ENCODE data around the gene ST7. TPM values are rescaled to one million over a fixed set of nuclear protein-coding genes. Genes with fewer than 3 reads are reported as not detected.

ST7 gene
- total and polyA plus RNA-seq, 4 donors, result 22.4 to 57.2 (median 41.6) TPM

GRCh38 chr7:117249696-117250095, 296.4 kb downstream of the ST7 start:
- Histone ChIP-seq H3K9ac (ENCODE audit: insufficient read depth in 1 of 2, low read length in 2 of 2) (no peak overlapping the region), H3K27me3 (ENCODE audit: control insufficient read depth in 3 of 3, insufficient read depth in 3 of 3, low read length in 2 of 3) (no peaks in the 10 kb centered on the region), H3K4me1 (ENCODE audit: control insufficient read depth in 5 of 5, insufficient read depth in 5 of 5, low read length in 5 of 5) (peaks cover 0 to 4% (median 3%) of the 10 kb centered on the region in 5 donors), H3K36me3 (ENCODE audit: control insufficient read depth in 4 of 4, insufficient read depth in 4 of 4, low read length in 4 of 4) (no peaks in the 10 kb centered on the region), H3K4me3 (no peak overlapping the region), H3K9me3 (ENCODE audit: control insufficient read depth in 4 of 4, insufficient read depth in 3 of 4, low read length in 3 of 4) (peaks cover 0 to 1% (median 0%) of the 10 kb centered on the region in 4 donors), H3K27ac (ENCODE audit: low read depth in 1 of 2, low read length in 1 of 2) (no peak overlapping the region)
- WGBS, 2 donors, result 67 to 77% methylated on average over 5 of the region's 5 CpGs
- ATAC-seq (ENCODE audit: insufficient read depth, low FRiP score) (no peak), DNase-seq (no peak)
- no peak for TF ChIP-seq CTCF (IDR thresholded peaks at IDR 0.05; ENCODE audit: control extremely low read depth, extremely low read depth)

- peaks cover 0 to 4% (median 3%) of the 10 kb centered on the region in 5 donors for H3K4me1 ChIP-seq (ENCODE audit: control insufficient read depth in 5 of 5, insufficient read depth in 5 of 5, low read length in 5 of 5)
- ATAC-seq (ENCODE audit: insufficient read depth, low FRiP score), result no peak
- no peak overlapping the region for H3K27ac ChIP-seq (ENCODE audit: low read depth in 1 of 2, low read length in 1 of 2)
- no peak overlapping the region for H3K9ac ChIP-seq (ENCODE audit: insufficient read depth in 1 of 2, low read length in 2 of 2)
- H3K27me3 ChIP-seq (ENCODE audit: control insufficient read depth in 3 of 3, insufficient read depth in 3 of 3, low read length in 2 of 3), result no peaks in the 10 kb centered on the region
- peaks cover 0 to 1% (median 0%) of the 10 kb centered on the region in 4 donors for H3K9me3 ChIP-seq (ENCODE audit: control insufficient read depth in 4 of 4, insufficient read depth in 3 of 4, low read length in 3 of 4)
- TF ChIP-seq CTCF (IDR thresholded peaks at IDR 0.05; ENCODE audit: control extremely low read depth, extremely low read depth), result no peak
- H3K4me3 ChIP-seq, result no peak overlapping the region
- no peaks in the 10 kb centered on the region for H3K36me3 ChIP-seq (ENCODE audit: control insufficient read depth in 4 of 4, insufficient read depth in 4 of 4, low read length in 4 of 4)
- no peak for DNase-seq
These were observed 296.9 kb downstream of the ST7 start for GRCh38 chr7:117250245-117250644.

- 78 to 84% methylated on average over 4 of the region's 4 CpGs for whole genome bisulfite sequencing, 2 donors
- no peak for ATAC-seq (ENCODE audit: insufficient read depth, low FRiP score)
These were observed 297.5 kb downstream of the ST7 start for GRCh38 chr7:117250801-117251200.

More at GRCh38 chr7:117250801-117251200, 297.5 kb downstream of the ST7 start:
- Histone ChIP-seq H3K4me3 (no peak overlapping the region), H3K9me3 (ENCODE audit: control insufficient read depth in 4 of 4, insufficient read depth in 3 of 4, low read length in 3 of 4) (peaks cover 0 to 1% (median 0%) of the 10 kb centered on the region in 4 donors), H3K27ac (ENCODE audit: low read depth in 1 of 2, low read length in 1 of 2) (no peak overlapping the region), H3K27me3 (ENCODE audit: control insufficient read depth in 3 of 3, insufficient read depth in 3 of 3, low read length in 2 of 3) (no peaks in the 10 kb centered on the region), H3K36me3 (ENCODE audit: control insufficient read depth in 4 of 4, insufficient read depth in 4 of 4, low read length in 4 of 4) (no peaks in the 10 kb centered on the region), H3K9ac (ENCODE audit: insufficient read depth in 1 of 2, low read length in 2 of 2) (no peak overlapping the region), H3K4me1 (ENCODE audit: control insufficient read depth in 5 of 5, insufficient read depth in 5 of 5, low read length in 5 of 5) (peaks cover 0 to 4% (median 3%) of the 10 kb centered on the region in 5 donors)
- no peak for DNase-seq
- TF ChIP-seq CTCF (IDR thresholded peaks at IDR 0.05; ENCODE audit: control extremely low read depth, extremely low read depth), result no peak
